Left ventricle myocardium inferior (tissue), 1 donor: ENCODE results near the gene TRIM5. TPM values are rescaled to one million over a fixed set of nuclear protein-coding genes. Genes with fewer than 3 reads are reported as not detected.

Source experiments
- DNase-seq: peaks from one replicate; pipeline ENCODE4 v3.0.0-alpha.2; 2020
- H3K27ac ChIP-seq: fragments of 200-600 bp; replicated peaks from 2 replicates; pipeline ENCODE4 v1.8.0; 2021
- H3K27me3 ChIP-seq: fragments of 200-600 bp; 2 replicates; pipeline ENCODE4 v1.8.0; 2021; ENCODE audit warnings: low read depth
- H3K36me3 ChIP-seq: fragments of 200-600 bp; 2 replicates; pipeline ENCODE4 v1.8.0; 2021
- H3K4me1 ChIP-seq: fragments of 200-600 bp; 2 replicates; pipeline ENCODE4 v1.8.0; 2021
- H3K4me3 ChIP-seq: fragments of 200-600 bp; 2 replicates; pipeline ENCODE4 v1.8.0; 2021; ENCODE audit warnings: mild to moderate bottlenecking, moderate library complexity
- H3K9me3 ChIP-seq: fragments of 200-600 bp; replicated peaks from 2 replicates; pipeline ENCODE4 v1.8.0; 2021
- intact Hi-C: fragments of 100-400 bp; cut with micrococcal nuclease; formaldehyde crosslinking; loops from one replicate; pipeline ENCODE4 v1.11.0; 2022
- total RNA-seq: library from RNA; stranded (reverse); fragmentation: NEBNext Ultra II Directional; extraction: Animal tissue kit (Norgen Biotek cat#: 25700); gene quantifications from one replicate; pipeline ENCODE4 v1.2.1, GENCODE V29; 2021
- TF ChIP-seq, protein P1 (sequence below): fragments of 200-600 bp; IDR thresholded peaks from 2 replicates; pipeline ENCODE4 v1.8.0; 2021; ENCODE audit warnings: antibody characterized with exemption, mild to moderate bottlenecking, borderline replicate concordance
- donor health status: DM: no; HTN: yes; CAD: no; lungs with severe emphysema.

TRIM5 gene
- total RNA-seq, 1 donor from 2014 or later, result 8.4 TPM

DNA sequence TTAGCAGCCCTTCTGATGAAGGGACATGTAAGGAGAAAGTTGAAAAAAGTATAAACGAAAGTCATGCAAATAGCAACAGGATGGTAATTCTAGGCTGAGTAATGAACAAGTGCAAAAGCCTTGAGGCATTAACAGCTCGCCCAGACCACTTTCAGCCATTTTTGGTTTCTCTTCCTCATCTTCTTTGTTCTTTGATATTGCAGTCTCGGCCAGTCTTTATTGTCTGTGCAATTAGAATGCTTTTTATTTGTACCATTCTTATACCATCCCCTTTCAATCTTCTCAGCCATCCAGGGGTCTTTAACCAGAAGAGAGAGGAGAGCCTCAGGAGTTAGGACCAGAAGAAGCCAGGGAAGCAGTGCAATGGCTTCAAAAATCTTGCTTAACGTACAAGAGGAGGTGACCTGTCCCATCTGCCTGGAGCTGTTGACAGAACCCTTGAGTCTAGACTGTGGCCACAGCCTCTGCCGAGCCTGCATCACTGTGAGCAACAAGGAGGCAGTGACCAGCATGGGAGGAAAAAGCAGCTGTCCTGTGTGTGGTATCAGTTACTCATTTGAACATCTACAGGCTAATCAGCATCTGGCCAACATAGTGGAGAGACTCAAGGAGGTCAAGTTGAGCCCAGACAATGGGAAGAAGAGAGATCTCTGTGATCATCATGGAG is 52.8 kb downstream of the TRIM5 start:
- peaks cover 33% of the 10 kb centered on the region for H3K36me3 ChIP-seq
- TF ChIP-seq, protein P1, sequence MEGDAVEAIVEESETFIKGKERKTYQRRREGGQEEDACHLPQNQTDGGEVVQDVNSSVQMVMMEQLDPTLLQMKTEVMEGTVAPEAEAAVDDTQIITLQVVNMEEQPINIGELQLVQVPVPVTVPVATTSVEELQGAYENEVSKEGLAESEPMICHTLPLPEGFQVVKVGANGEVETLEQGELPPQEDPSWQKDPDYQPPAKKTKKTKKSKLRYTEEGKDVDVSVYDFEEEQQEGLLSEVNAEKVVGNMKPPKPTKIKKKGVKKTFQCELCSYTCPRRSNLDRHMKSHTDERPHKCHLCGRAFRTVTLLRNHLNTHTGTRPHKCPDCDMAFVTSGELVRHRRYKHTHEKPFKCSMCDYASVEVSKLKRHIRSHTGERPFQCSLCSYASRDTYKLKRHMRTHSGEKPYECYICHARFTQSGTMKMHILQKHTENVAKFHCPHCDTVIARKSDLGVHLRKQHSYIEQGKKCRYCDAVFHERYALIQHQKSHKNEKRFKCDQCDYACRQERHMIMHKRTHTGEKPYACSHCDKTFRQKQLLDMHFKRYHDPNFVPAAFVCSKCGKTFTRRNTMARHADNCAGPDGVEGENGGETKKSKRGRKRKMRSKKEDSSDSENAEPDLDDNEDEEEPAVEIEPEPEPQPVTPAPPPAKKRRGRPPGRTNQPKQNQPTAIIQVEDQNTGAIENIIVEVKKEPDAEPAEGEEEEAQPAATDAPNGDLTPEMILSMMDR, result no peak
- no peaks in the 10 kb centered on the region for H3K9me3 ChIP-seq

DNA sequence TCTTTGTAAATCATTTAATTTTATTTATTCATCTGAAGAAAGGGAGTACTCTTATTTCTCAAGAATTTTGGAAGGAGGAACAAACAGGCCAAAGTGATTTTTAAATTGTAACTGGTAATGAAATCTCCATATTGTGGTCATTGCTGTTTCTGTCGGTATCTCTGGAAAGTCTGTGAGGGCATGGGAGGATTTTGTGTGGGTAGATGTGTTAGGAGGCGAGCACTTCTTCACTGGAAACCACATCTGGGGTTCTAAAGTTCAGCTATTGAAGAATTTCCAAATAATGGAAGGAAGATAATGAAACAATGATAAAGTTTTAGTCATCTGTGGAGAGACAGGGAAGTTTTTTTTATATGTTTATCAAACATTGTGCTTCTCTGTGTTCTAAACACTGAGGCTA is 53.5 kb downstream of the TRIM5 start:
- intact Hi-C loops, result no loop called here
- DNase-seq, result no peak
- TF ChIP-seq, protein P1, result no peak
- H3K9me3 ChIP-seq, result no peaks in the 10 kb centered on the region
- peaks cover 27% of the 10 kb centered on the region for H3K36me3 ChIP-seq
- no peak overlapping the region for H3K27ac ChIP-seq
- H3K4me3 ChIP-seq, result no peak overlapping the region
- no peaks in the 10 kb centered on the region for H3K27me3 ChIP-seq
- no peaks in the 10 kb centered on the region for H3K4me1 ChIP-seq

More for the DNA sequence above, 52.8 kb downstream of the TRIM5 start:
- H3K27me3 ChIP-seq, result no peaks in the 10 kb centered on the region
- H3K4me3 ChIP-seq, result no peak overlapping the region
- no peaks in the 10 kb centered on the region for H3K4me1 ChIP-seq
- no peak for DNase-seq
- H3K27ac ChIP-seq, result no peak overlapping the region
- intact Hi-C loops, result no loop called here

DNA sequence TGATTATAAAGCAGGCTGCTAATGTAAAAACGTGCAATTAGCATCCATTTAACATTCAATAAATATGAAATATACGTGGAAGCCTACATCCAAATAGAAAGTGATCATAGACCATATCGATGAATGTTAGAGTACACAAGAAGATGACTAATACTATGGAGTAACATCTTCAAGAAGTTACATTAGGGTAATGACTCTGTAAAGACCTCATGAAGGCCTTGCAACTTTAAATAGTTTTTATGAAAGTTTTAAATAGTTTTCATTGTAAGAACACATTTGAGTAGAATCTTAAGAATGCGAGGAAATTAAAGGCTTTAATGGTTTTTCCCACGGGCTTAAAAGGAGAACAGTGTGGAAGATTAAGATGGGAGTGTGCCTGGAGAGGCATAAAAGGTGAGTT is 58.7 kb downstream of the TRIM5 start:
- H3K4me3 ChIP-seq, result no peak overlapping the region
- H3K27ac ChIP-seq, result no peak overlapping the region
- intact Hi-C loops, result no loop called here
- H3K9me3 ChIP-seq, result no peaks in the 10 kb centered on the region
- H3K4me1 ChIP-seq, result peaks cover 28% of the 10 kb centered on the region
- H3K27me3 ChIP-seq, result no peaks in the 10 kb centered on the region
- no peaks in the 10 kb centered on the region for H3K36me3 ChIP-seq
- DNase-seq, result no peak
- TF ChIP-seq, protein P1, result no peak

DNA sequence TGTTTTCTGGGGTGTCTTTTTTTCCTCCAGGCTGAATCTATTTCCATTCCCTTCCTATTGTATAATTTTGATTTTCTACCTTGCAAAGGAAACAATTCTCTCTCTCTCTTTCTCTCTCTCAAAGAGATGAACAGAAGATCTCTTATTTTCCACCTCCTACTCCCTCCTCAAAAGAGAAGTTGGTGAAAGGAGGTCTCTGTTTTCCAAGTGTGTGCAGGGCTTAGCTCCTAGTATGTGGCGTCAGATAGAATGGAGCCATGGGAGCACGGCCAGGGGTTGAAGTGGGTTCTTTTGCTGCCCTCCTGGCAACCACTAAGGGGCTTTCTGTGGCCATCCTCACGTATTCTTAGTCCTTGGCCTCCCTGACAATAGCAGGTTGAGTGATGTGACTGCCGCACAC is 59.6 kb downstream of the TRIM5 start:
- Histone ChIP-seq H3K4me1 (peaks cover 35% of the 10 kb centered on the region), H3K27ac (peak overlapping the region; percentile 81), H3K9me3 (no peaks in the 10 kb centered on the region), H3K27me3 (no peaks in the 10 kb centered on the region), H3K36me3 (no peaks in the 10 kb centered on the region), H3K4me3 (peak overlapping the region; percentile 71)
- intact Hi-C loops, result no loop called here
- TF ChIP-seq, protein P1, result no peak
- no peak for DNase-seq

DNA sequence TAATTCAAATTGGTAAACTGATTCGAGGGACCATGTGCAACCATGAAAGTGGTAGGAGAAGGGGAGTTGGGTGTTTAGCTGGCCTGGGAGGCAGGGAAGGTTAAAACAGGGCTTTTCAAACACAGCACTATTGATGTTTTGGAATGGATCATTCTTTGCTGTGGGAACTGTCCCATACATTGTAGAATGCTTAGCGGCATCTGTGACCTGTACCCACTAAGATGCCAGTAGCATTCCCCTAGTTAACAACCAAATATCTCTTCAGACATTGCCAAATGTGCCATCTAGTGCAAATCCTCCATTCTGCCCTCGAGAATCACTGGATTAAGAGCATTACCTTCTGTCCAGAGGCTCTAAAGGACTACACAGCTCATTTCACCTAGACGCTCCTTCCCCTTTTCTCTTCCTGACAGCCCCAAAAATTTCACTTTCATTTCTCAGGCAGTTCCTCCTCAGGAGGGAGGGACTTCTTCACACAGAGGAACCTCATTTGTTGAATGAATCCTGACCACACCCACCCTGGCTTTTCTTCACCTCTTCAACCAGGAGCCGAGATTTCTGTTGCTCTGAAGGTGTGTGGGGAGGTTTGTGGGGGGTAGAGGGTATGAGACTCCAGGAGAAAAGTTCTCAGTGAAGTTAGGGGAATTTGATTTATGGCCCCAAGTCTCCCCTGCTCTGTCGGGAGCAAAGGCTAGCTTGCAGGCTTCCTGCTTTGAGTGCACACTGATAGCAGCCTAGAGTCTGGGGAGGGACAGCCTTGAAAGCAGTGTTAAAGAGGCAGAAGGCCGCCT is 60.2 kb downstream of the TRIM5 start, which contains the start of gene TRIM34:
Gene TRIM34, plus strand, starts transcription at position 513 of the 791 bp plus-strand sequence. CDS start 7,331 bp downstream, outside the sequence.
- intact Hi-C loops, result no loop called here
- no peaks in the 10 kb centered on the region for H3K9me3 ChIP-seq
- H3K4me1 ChIP-seq, result peaks cover 35% of the 10 kb centered on the region
- DNase-seq, result no peak
- H3K4me3 ChIP-seq, result peak within 1 kb of the TSS; percentile 71
- TF ChIP-seq, protein P1, result no peak
- H3K27ac ChIP-seq, result peak within 1 kb of the TSS; percentile 81
- H3K36me3 ChIP-seq, result no peaks in the 10 kb centered on the region
- H3K27me3 ChIP-seq, result no peaks in the 10 kb centered on the region
